Activated naive CD8-positive, alpha-beta T cell treated with anti-CD3 and anti-CD28 coated beads for 36 hours (primary cell): ENCODE results near the gene NEK9. TPM values are rescaled to one million over a fixed set of nuclear protein-coding genes. Genes with fewer than 3 reads are reported as not detected.

Experiments used
- DNase-seq: peaks from one replicate; pipeline ENCODE4 v3.0.0; 2021
- H3K27ac Mint-ChIP-seq: one replicate; pipeline ENCODE4 v1.8.0; 2022; ENCODE audit warnings: mild to moderate bottlenecking, moderate library complexity, mixed read lengths
- H3K27me3 Mint-ChIP-seq: one replicate; pipeline ENCODE4 v1.8.0; 2022; ENCODE audit warnings: mild to moderate bottlenecking, mixed read lengths
- H3K36me3 Mint-ChIP-seq: one replicate; pipeline ENCODE4 v1.8.0; 2021; ENCODE audit warnings: mild to moderate bottlenecking, mixed read lengths
- H3K4me1 Mint-ChIP-seq: one replicate; pipeline ENCODE4 v1.8.0; 2021; ENCODE audit warnings: mixed read lengths
- H3K4me3 Mint-ChIP-seq: one replicate; pipeline ENCODE4 v1.8.0; 2022; ENCODE audit warnings: mild to moderate bottlenecking, moderate library complexity, mixed read lengths
- H3K9me3 Mint-ChIP-seq: one replicate; pipeline ENCODE4 v1.8.0; 2022; ENCODE audit warnings: mixed read lengths
- total RNA-seq, 2 experiments: library from RNA; stranded (reverse); gene quantifications; one replicate each; pipeline ENCODE4 v1.2.3, GENCODE V29; 2021

NEK9 gene
- total RNA-seq, 2 experiments from 2014 or later, result 50.1 to 50.9 TPM

DNA sequence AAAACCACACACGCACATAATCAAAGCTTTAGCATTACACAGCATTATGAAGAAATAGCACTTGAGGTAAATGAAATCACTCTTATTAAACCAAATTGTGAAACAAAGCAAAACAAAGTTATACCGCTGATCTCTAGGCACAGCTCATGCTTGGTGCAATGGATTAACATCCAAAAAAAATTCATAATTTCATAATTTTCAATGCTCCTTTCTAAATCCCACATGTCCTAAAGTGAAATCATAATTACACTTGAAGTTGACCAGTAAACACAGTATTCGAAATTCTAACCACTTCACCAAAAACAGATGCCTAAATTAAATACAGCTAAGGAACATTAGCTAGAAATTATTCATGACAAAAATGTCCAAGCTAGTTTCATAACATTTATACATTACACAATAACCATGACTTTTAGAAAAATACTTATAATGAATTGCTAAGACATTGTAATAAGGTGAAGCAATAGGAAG is 77.1 kb downstream of the NEK9 start:
- DNase-seq, result no peak
- peaks cover 61% of the 10 kb centered on the region for H3K4me1 Mint-ChIP-seq
- H3K36me3 Mint-ChIP-seq, result peaks cover 63% of the 10 kb centered on the region
- peak overlapping the region; percentile 86 for H3K4me3 Mint-ChIP-seq
- no peak overlapping the region for H3K27ac Mint-ChIP-seq
- H3K9me3 Mint-ChIP-seq, result peaks cover 2% of the 10 kb centered on the region
- peaks cover 5% of the 10 kb centered on the region for H3K27me3 Mint-ChIP-seq

DNA sequence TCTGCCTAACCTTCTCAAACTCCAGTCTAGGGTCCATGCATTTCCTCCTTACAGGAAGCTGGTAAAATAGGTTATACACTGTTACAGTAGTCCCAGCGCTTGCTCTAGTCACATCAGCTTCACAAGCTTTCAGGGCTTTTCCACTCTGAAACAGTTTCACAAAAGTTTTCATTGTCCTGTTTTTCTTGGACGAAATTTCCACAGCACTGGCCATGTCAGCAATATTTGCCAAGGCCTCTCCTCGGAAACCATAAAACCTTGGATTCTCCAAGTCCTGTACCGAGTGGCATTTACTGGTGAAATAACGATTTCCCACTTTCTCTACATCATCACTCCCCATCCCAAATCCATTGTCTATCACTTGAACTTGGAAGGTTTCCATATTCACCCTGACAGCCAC is 77.7 kb downstream of the NEK9 start:
- peaks cover 61% of the 10 kb centered on the region for H3K36me3 Mint-ChIP-seq

DNA sequence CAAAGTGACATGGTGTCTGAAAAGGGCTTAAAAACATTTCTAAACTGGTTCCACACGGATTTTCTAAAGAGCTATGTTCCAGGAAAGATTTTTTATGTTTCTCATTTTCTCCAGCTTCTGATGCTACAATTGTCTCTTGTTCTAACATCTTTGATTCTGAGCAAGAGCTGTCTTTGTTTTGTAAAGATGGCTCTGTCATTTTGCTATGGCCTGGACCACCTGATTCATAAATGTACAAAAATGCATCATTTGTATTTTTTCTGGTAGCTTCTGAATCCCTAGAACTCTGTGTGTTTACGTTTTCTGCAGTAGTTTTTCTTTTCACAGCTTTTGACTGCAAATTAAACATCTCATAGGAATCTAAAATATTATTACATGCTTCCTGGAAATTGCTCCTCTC is 78.7 kb downstream of the NEK9 start:
- Mint-ChIP-seq H3K36me3 (peaks cover 60% of the 10 kb centered on the region), H3K9me3 (peaks cover 2% of the 10 kb centered on the region), H3K4me1 (peaks cover 62% of the 10 kb centered on the region), H3K27me3 (peaks cover 5% of the 10 kb centered on the region), H3K4me3 (no peak overlapping the region), H3K27ac (no peak overlapping the region)
- DNase-seq, result no peak

More for the DNA sequence above, 77.7 kb downstream of the NEK9 start:
- H3K9me3 Mint-ChIP-seq, result peaks cover 2% of the 10 kb centered on the region
- no peak overlapping the region for H3K4me3 Mint-ChIP-seq
- peaks cover 65% of the 10 kb centered on the region for H3K4me1 Mint-ChIP-seq
- H3K27me3 Mint-ChIP-seq, result peaks cover 5% of the 10 kb centered on the region
- no peak overlapping the region for H3K27ac Mint-ChIP-seq
- no peak for DNase-seq

DNA sequence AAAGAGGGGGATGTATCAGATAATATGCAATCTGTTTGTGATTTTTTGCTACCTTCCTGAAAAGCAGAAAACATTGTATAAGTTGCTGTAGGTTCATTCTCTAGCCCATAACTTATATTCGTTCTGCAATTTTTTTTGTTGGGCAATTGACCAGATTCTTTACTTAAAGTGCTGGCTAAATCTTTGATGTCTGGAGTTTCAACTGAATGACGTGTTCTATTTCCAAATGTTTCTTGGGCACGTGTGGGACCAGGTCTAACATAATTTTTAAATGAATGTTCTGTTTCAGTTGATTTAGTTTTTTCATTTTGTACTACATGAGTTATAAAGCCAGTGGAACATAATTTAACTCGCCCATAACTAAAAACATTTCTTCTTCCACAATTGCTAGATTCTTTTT is 79.3 kb downstream of the NEK9 start:
- Mint-ChIP-seq H3K27ac (no peak overlapping the region), H3K4me3 (no peak overlapping the region), H3K4me1 (peaks cover 56% of the 10 kb centered on the region), H3K27me3 (peaks cover 5% of the 10 kb centered on the region), H3K9me3 (peaks cover 2% of the 10 kb centered on the region), H3K36me3 (peaks cover 55% of the 10 kb centered on the region)
- no peak for DNase-seq

DNA sequence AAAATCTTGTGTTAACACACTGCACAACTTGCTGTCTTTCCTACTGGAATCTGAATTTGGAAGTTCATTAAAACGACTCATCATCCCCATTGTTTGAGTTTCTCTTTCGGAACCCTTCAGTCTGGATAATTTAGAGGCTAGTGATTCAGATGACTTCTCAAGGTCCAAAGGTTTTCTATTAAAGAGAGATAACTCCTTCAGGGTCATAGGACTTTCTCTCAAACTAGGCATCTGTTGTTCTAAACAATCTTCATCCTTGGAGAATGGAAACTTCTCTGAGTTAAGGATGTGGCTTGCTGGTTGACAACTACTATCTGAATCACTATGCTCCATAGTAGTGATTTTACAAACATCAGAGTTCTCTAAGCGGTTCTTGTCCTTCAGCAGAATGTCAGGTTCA is 79.9 kb downstream of the NEK9 start:
- Mint-ChIP-seq H3K4me3 (no peak overlapping the region), H3K27me3 (peaks cover 5% of the 10 kb centered on the region), H3K9me3 (peaks cover 2% of the 10 kb centered on the region), H3K4me1 (peaks cover 53% of the 10 kb centered on the region), H3K36me3 (peaks cover 52% of the 10 kb centered on the region), H3K27ac (no peak overlapping the region)
- no peak for DNase-seq

DNA sequence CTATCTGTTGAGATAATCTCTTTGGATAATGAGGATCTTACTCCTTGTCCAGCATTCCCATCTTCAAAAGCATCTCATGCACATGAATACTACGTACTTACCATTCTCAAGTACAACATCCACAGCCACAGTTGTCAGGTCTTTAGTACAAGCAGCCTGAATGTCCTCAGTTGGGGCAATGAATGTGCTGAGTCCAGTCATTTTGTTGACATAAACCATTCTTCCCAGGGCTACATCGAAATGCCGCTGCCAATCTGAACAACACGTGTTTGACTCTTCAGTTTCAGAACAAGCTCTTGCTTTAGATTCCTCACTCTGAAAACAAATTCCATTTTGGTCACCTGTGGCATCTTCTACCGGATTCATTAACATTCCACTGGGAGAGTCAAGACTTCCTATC is 80.6 kb downstream of the NEK9 start:
- H3K27me3 Mint-ChIP-seq, result peaks cover 1% of the 10 kb centered on the region
- DNase-seq, result no peak
- H3K27ac Mint-ChIP-seq, result no peak overlapping the region
- H3K9me3 Mint-ChIP-seq, result peaks cover 2% of the 10 kb centered on the region
- peaks cover 48% of the 10 kb centered on the region for H3K36me3 Mint-ChIP-seq
- peaks cover 49% of the 10 kb centered on the region for H3K4me1 Mint-ChIP-seq
- H3K4me3 Mint-ChIP-seq, result no peak overlapping the region

DNA sequence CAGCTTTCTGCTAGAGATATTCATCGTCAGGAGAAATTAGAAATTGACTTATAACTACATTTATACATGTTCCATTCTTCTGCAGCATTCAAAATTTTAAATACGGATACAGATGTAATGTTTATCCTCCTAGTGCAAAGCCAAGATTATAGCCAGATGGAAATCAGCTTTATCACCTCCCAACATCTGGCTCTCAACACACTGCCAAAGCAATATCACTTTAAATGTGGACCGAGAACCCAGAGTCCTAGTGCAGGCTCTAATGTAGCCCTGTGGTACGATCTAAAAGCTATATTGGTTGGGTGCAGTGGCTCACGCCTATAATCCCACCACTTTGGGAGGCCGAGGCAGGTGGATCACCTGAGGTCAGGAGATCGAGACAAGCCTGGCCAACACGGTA is 82.1 kb downstream of the NEK9 start:
- no peak for DNase-seq
- Mint-ChIP-seq H3K27me3 (no peaks in the 10 kb centered on the region), H3K36me3 (peaks cover 43% of the 10 kb centered on the region), H3K9me3 (peaks cover 2% of the 10 kb centered on the region), H3K27ac (no peak overlapping the region), H3K4me3 (no peak overlapping the region), H3K4me1 (peaks cover 41% of the 10 kb centered on the region)

DNA sequence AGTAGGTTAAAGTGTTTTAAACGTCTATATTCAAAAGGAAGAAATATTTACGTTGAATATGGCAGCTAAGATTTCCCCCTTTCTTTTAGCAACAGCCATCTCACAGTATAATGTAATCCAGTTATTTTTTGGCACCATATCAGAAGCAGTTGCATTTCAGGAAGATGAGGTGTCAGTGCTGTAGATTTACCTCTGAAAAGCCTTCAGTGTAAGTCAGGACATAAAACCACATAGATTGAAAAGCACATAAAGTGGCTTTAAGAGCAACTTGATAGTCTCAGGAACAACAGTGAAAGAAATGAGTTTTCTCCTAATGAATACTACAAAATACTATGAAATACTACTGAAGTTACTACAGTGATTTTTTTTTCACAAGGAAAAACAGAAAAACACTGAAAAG is 82.5 kb downstream of the NEK9 start:
- H3K27ac Mint-ChIP-seq, result no peak overlapping the region
- H3K4me3 Mint-ChIP-seq, result no peak overlapping the region
- H3K4me1 Mint-ChIP-seq, result peaks cover 39% of the 10 kb centered on the region
- H3K27me3 Mint-ChIP-seq, result no peaks in the 10 kb centered on the region
- H3K9me3 Mint-ChIP-seq, result peaks cover under 1% of the 10 kb centered on the region
- DNase-seq, result no peak
- peaks cover 38% of the 10 kb centered on the region for H3K36me3 Mint-ChIP-seq

DNA sequence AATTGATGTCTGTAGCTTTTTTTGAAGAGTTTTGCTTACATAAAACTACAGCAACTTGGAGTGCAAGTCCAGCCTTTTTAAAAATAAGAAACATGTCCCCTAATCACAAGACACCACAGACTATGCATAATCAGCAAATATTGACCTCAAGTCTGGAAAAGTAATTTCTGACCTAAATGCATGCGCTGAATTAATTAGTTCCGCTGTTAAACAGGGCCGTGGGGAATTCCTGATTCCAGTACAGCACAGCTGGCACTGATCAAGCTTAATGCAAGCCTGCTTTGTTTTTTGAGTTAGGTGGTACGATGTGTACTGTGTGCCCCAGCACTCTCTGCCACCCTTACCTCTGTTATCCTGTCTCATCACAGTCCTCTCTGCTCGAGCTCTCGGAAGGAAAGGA is 84.8 kb downstream of the NEK9 start:
- Mint-ChIP-seq H3K4me3 (no peak overlapping the region), H3K9me3 (no peaks in the 10 kb centered on the region), H3K27me3 (no peaks in the 10 kb centered on the region), H3K4me1 (peaks cover 26% of the 10 kb centered on the region), H3K27ac (no peak overlapping the region), H3K36me3 (peaks cover 18% of the 10 kb centered on the region)
- no peak for DNase-seq

DNA sequence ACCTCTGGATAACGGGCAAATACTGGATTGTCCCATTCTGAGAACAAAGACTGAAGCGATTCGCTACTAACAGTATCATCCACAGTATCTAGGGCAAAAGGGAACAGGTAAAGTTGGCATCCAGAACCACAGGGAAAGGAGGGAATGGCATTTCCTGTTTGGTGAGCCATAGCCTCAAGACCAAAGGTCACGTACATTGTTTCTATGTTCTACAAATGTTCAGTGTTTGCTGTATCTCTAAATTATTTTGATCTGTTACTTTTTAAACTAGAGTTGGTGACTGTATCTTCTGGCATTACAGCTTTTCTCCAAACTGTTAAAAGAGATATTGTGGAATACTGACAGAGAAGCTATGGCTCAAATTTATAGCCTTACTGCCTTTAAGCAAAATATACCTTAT is 85.2 kb downstream of the NEK9 start:
- Mint-ChIP-seq H3K27ac (no peak overlapping the region), H3K4me1 (peaks cover 21% of the 10 kb centered on the region), H3K9me3 (no peaks in the 10 kb centered on the region), H3K4me3 (no peak overlapping the region), H3K27me3 (no peaks in the 10 kb centered on the region), H3K36me3 (peaks cover 14% of the 10 kb centered on the region)
- no peak for DNase-seq

DNA sequence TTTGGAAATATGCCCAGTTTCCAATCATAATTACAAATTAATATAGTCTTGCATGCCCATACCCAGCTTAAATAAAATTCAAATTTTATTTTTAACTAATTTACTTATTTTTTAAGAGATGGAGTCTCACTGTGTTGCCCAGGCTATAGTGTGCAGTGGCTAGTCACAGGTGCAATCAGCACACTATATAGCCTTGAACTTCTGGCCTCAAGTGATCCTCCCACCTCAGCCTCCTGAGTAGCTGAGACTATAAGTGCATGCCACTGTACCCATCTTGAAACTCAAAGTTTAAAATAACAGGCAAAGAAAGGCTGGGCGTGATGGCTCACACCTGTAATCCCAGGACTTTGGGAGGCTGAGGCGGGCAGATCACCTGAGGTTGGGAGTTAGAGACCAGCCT is 85.9 kb downstream of the NEK9 start:
- peaks cover 16% of the 10 kb centered on the region for H3K4me1 Mint-ChIP-seq
- no peak overlapping the region for H3K4me3 Mint-ChIP-seq
- peaks cover 9% of the 10 kb centered on the region for H3K36me3 Mint-ChIP-seq
- no peak overlapping the region for H3K27ac Mint-ChIP-seq
- H3K9me3 Mint-ChIP-seq, result no peaks in the 10 kb centered on the region
- no peaks in the 10 kb centered on the region for H3K27me3 Mint-ChIP-seq
- no peak for DNase-seq

DNA sequence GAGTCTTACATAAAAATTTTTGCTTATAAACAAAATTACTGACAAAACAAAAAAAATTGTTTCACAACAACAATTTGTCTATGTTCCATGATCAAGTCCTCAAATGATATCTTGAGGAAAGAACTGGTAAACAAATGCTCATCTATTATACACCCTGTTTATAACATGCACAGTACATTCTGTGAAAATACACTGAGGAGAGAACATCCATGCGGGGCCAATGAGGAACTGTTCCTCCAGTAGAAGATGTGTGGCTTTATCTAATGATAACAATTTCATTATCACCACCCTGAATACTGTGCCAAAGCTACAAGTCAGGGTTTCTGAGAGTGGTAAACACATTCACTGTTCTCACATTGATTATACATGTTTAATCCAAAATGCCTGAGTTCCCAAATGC is 86.3 kb downstream of the NEK9 start:
- H3K9me3 Mint-ChIP-seq, result no peaks in the 10 kb centered on the region
- peaks cover 9% of the 10 kb centered on the region for H3K36me3 Mint-ChIP-seq
- no peak overlapping the region for H3K4me3 Mint-ChIP-seq
- peaks cover 12% of the 10 kb centered on the region for H3K4me1 Mint-ChIP-seq
- no peaks in the 10 kb centered on the region for H3K27me3 Mint-ChIP-seq
- no peak for DNase-seq
- no peak overlapping the region for H3K27ac Mint-ChIP-seq

DNA sequence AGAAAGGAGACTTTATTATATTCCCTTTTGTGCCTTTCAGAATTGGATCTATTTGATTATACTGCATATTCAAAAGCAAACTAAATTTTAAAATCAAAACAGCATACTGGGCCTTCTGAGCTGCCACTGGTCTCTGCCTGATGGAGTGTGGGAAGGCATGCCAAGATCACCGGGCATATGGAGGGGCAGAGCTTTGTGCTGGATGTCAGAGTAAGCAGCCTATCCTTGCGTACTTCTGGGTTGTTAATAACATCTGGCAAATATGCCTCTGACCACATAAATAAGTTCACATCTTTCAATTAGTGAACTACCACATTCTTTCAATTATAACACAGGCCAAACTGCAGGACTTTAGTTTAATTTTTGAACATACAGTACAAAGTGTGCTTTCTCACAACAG is 93.9 kb downstream of the NEK9 start:
- DNase-seq, result no peak
- Mint-ChIP-seq H3K4me3 (no peak overlapping the region), H3K27ac (no peak overlapping the region), H3K27me3 (no peaks in the 10 kb centered on the region), H3K4me1 (no peaks in the 10 kb centered on the region), H3K9me3 (no peaks in the 10 kb centered on the region), H3K36me3 (peaks cover 12% of the 10 kb centered on the region)

DNA sequence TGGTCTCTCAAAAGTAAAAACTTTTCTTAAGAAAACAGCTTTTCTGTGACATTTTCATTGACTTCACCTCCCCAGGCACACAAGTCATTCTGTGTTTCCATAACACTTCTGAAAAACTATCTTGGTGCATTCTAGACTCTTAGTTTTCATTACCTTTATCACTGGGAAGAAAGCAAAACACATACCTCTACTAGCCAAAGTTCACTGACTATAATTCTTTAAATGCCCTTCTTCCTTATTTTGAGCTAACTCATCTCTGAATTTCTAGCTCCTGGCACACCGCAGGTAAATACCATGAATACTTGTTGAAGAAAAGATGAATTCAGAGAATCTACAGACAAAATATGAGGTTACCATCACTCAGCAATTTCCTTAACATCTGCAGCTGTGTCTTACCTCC is 96.7 kb downstream of the NEK9 start:
- peaks cover 12% of the 10 kb centered on the region for H3K36me3 Mint-ChIP-seq
- no peak for DNase-seq
- no peak overlapping the region for H3K27ac Mint-ChIP-seq
- no peaks in the 10 kb centered on the region for H3K9me3 Mint-ChIP-seq
- H3K4me1 Mint-ChIP-seq, result no peaks in the 10 kb centered on the region
- no peak overlapping the region for H3K4me3 Mint-ChIP-seq
- H3K27me3 Mint-ChIP-seq, result no peaks in the 10 kb centered on the region
